Sigmoid colon (tissue), 4 donors: Measurements from ENCODE around the gene AGTR1.

Experiments used
- CTCF ChIP-seq, 4 experiments: fragments of 450-650 bp in 3 of 4; fragments of 200-600 bp in 1 of 4; IDR thresholded peaks; one replicate each; pipeline ENCODE4 v1.5.1; 2016 to 2019; ENCODE audit warnings: antibody characterized with exemption in 4 of 4, mild to moderate bottlenecking in 3 of 4, moderate library complexity in 2 of 4
- EP300 ChIP-seq, 4 donors: sonication (generic); formaldehyde crosslinking; IDR thresholded peaks; one replicate each; pipeline ENCODE4 v1.6.1; 2017; ENCODE audit warnings: antibody characterized with exemption in 4 of 4
- POLR2A ChIP-seq, 2 donors: fragments of 450-650 bp; IDR thresholded peaks; one replicate each; pipeline ENCODE4 v1.6.1; 2016; ENCODE audit warnings: antibody characterized with exemption in 2 of 2, mild to moderate bottlenecking in 2 of 2, moderate library complexity in 2 of 2
- POLR2AphosphoS5 ChIP-seq, 4 donors: sonication (generic); formaldehyde crosslinking; IDR thresholded peaks; one replicate each; pipeline ENCODE4 v1.6.1; 2017; ENCODE audit warnings: antibody characterized with exemption in 4 of 4

- TF ChIP-seq CTCF (IDR thresholded peaks at IDR 0.05) (no peak), POLR2A (IDR thresholded peaks at IDR 0.05) (no peak), POLR2AphosphoS5 (IDR thresholded peaks at IDR 0.05) (no peak), EP300 (IDR thresholded peaks at IDR 0.05) (no peak)
Measured at GRCh38 chr3:148728753-148729152, 31.1 kb downstream of the AGTR1 start.
